HG03066 (cell line): ENCODE results near the gene RNF182.
"Not testable (repeated sequence)": the region's sequence is repeated elsewhere in the genome, so short reads cannot be mapped to it uniquely, and the experiment has no call there.

ENCODE experiments used
- ATAC-seq: cut with Tn5 transposase; IDR thresholded peaks from one replicate; pipeline ENCODE4 v1.9.1; 2021; ENCODE audit warnings: low read depth; ENCODE audit not compliant: unreplicated experiment

The RNF182 gene

DNA sequence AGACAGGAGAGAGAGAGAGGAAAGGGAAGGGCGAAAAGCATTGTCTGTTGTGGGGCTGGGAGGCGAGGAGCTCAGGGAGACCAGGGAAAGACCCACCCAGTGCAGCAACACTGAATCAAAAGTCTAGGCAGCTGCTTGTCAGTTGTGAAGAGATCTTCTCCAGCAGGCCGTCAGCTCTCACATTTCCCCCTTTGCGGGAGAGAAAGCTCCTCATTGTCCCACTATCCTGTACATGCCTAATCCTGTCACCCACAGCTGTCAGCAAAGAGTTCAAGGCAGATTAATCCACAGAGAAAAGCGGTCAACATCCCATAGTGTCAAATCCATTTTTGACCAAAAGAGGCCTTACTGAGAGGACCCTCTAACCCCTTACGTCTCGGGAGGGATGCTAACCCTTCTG lies 27.3 kb downstream of the RNF182 start:
- no peak for ATAC-seq

- ATAC-seq, result no peak
These were observed 28.4 kb downstream of the RNF182 start for GRCh38 chr6:13953061-13953705.

GRCh38 chr6:13965582-13966127 lies 40.9 kb downstream of the RNF182 start:
- ATAC-seq, result no peak

GRCh38 chr6:13971303-13971702 lies 46.6 kb downstream of the RNF182 start:
- ATAC-seq, result no peak

DNA sequence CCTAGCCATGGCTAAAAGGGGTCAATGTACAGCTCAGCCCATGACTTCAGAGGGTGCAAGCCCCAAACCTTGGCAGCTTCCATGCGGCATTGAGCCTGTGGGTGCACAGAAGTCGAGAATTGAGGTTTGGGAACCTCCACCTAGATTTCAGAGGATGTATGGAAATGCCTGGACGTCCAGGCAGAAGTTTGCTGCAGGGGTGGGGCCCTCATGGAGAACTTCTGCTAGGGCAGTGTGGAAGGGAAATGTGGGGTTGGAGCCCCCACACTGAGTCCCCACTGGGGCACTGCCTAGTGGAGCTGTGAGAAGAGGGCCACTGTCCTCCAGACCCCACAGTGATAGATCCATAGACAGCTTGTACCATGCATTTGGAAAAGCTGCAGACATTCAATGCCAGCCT lies 47.9 kb downstream of the RNF182 start:
- not testable (repeated sequence) for ATAC-seq

GRCh38 chr6:13973422-13973821 lies 48.7 kb downstream of the RNF182 start:
- ATAC-seq, result not testable (repeated sequence)

DNA sequence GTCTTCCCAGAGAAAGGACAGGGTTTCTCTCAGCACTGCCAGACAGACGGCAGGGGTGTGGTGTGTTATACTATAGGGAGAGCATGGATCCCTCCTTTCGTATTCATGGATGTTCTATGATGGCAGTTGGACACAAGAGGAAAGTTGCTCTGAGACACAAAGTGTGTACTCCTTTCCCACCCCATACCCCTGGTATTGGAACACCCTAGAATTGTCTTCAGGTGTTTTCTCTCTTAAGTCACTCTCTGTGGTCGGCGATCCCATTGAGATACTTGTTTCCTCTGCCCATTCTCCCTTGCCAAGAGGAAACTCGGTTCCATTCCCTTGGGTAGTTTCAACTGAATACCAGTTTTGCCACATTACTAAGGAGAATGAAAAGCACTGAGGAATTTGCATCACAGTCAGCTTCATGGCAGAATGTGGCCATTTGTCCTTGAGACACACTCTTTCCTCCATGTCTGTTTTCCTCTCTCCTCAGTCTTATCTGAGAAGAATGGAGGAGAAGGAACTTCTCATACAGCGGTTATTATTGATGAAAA lies 53.4 kb downstream of the RNF182 start:
- no peak for ATAC-seq

GRCh38 chr6:13978787-13979186 lies 54.0 kb downstream of the RNF182 start:
- no peak for ATAC-seq

GRCh38 chr6:13979284-13980171 lies 54.8 kb downstream of the RNF182 start:
- ATAC-seq, result no peak

DNA sequence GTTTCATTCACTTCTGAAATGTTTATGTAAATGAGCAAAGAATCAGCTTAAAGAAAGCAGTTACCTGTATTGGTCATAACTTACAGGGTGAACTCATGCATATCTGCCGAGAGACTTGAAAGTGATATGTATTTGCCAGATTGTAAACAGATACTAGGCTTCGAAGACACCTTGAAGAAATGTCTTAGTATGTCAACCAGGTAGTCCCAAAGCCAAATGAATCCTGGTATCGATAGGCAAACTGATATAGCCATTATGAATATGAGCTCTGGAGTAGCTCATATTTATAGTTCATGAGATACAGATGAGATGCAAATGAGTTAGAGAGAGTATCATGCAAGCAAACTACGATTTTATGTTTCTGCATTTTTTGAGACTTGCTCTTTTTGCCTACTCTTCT lies 55.8 kb downstream of the RNF182 start:
- no peak for ATAC-seq

DNA sequence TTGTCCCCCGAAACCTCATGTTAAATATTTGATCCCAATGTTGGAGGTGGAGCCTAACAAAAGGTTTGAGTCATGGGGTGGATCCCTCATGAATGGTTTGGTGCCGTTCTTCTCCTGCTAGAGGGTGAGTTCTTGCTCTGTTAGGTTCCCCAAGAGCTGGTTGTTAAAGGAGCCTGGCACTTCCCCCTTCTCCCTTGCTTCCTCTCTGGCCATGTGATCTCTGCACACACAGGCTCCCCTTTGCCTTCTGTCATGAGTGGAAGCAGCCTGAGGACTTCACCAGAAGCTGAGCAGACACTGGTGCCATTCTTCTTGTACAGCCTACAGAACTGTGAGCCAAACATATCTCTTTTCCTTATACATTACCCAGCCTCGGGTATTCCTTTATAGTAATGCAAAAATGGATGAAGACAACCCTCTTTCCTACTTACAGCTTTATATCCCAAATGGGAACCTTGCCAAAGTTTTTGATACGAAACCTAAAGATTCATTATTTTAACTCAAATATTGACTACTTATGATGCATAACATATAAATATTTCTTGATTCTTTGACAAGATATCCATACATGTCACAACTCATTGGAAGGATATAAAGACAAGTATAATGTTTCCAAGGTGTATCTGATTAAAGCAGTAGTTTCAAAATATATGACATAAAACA lies 61.0 kb downstream of the RNF182 start:
- ATAC-seq, result no peak

DNA sequence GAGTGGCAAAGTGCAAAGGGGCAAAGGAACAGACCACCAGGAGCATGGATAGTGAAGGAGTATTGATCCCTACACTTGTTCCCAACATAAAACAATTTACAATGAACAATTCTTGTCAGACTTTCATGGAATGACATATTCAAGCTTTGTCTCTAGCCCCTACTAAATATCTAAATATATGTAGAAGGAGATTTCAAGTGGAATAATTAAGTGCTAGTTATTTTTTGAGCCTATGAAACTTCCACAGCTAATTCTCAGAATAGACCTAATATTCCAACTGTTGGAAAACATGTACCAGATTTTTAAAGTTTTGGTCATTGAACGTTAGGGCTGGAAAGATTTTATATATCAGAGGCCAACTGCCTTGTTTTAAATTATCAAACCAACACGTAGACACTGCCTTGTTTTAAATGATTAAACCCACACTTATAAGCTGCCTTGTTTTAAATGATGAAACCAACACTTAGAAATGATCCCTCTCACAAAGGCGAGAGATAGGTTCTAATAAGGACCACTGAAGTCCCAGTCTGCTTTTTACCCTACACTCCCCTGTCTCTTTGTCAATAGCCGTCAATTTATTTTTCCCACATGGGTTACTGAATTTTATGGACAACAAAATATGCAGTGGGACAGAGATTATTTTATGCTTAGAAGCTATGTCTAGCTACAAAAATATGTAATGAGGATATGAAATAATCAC lies 62.1 kb downstream of the RNF182 start:
- ATAC-seq, result no peak

GRCh38 chr6:13987400-13987865 lies 62.7 kb downstream of the RNF182 start:
- ATAC-seq, result no peak

DNA sequence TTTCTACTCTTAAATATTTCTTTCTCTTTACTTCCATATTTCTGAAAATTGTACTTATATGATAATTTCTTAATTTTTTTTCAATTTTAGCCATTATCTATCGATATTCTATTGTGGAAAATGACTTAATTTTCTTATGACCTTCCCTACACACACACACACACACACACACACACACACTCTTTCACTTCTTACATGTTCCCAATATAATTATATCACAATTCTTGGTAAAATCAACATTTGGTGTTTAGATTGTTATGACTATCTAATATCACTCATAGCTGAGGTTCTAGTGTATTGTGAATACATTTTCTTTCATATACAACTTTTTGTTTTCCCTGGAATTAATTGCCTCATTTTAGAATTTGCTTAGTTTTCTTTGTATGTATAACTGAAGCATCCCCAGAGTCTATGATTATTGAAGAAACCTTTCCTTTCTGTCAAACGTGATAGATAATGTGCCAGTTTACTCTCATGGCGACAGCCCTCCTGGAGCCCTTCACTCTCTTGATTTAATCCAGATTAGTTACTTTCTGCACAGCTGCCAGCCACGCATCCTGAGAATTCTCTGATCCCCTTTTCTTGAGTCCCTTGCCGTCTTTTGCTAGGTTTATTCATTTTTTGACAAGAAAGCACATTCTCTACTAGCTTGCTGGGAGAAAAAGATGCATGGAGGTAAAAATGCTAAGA lies 63.4 kb downstream of the RNF182 start:
- no peak for ATAC-seq

GRCh38 chr6:13988908-13989307 lies 64.2 kb downstream of the RNF182 start:
- no peak for ATAC-seq

GRCh38 chr6:13989496-13990144 lies 64.9 kb downstream of the RNF182 start:
- ATAC-seq, result no peak

GRCh38 chr6:13990796-13991195 lies 66.0 kb downstream of the RNF182 start:
- no peak for ATAC-seq

GRCh38 chr6:13991393-13991792 lies 66.6 kb downstream of the RNF182 start:
- ATAC-seq, result no peak

DNA sequence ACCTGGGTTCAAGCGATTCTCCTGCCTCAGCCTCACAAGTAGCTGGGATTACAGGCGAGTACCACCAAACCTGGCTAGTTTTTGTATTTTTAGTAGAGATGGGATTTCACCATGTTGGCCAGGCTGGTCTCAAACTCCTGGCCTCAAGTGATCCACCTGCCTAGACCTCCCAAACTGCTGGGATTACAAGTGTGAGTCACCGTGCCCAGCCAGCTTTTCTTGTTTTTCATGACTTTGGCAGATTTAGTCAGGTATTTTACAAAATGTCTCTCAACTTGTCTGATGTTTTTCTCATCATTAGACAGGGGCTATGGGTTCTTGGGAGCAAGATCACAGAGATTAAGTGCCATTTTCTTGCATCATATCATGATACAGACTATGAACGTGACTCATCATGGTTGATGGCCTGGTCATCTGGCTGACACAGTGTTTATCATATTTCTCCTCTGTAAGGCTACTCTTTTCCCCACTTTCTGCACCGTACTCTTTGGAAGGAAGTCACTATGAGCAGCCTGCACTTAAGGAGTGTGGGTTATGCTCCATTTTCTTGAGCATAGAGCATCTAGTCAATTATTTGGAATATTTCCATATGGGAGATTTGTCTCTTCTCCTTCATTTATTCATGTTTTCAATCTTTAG lies 67.8 kb downstream of the RNF182 start:
- ATAC-seq, result no peak
